ENCODE measurements around the gene AMMECR1L. TPM values are rescaled to one million over a fixed set of nuclear protein-coding genes. Genes with fewer than 3 reads are reported as not detected.
"Not testable (repeated sequence)": the region's sequence is repeated elsewhere in the genome, so short reads cannot be mapped to it uniquely, and the experiment has no call there.

AMMECR1L gene
- total RNA-seq (10 to 100 TPM in 2 of 4 donors, 1 to 10 TPM in 2; 7.8 to 12.2 (median 9.3) TPM), polyA plus RNA-seq (1 to 10 TPM; 3.6 to 9.0 (median 5.3) TPM)

DNA sequence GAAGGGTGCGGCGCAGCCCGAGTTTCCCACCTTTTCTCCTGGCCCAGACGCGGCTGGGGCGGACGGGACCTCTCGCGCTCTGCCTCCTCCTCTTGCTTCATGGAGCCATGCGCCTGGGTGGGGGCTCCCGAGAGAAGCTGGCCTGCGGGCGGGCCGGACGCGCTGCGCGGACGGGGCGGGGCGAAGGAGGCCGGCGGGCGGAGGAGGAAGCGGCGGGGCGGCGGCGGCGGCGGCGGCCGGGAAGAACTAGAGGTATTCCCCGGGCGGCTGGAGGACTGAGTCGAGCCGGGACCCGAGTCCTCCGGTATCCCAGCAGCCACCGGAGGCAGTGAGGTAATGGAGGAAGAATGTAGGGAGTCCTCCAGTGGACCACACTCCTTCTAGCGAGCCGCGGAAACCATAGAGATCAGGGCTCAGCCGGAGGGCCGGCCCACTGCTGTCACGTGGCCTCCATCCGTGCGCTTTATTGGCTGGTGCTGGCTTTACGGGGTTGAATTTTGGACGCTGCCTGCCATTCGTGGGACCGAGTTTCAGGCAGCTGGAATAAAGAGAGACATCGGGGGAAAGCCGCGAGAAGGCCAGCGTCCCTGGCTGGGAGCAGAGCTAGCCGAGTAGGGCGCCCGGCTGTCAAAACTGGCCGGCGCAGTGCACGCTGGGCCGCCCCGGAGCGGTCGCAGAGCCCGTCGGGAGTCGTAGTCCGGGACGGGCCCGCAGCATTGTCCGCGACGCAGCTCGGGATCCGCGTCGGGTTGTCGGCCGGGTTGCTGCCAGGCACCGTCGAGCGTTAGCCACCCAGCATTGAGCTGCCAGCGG is at the start of gene AMMECR1L:
Gene AMMECR1L, minus strand, starts transcription at position 177 of the 813 bp plus-strand sequence. CDS start 11,722 bp downstream, outside the sequence.
- Histone ChIP-seq H3K4me1 (peaks cover 0 to 56% (median 40%) of the 10 kb centered on the region in 4 donors), H3K4me3 (peak within 1 kb of the TSS; percentile 49 to 63 (median 60)), H3K27ac (peak within 1 kb of the TSS; percentile 87 to 92 (median 90)), H3K36me3 (peaks cover 0 to 28% (median 1%) of the 10 kb centered on the region in 4 donors)
- TF ChIP-seq POLR2AphosphoS5 (IDR thresholded peaks at IDR 0.05) (peak; percentile 49 to 88 (median 78)), POLR2A (IDR thresholded peaks at IDR 0.05) (peak; percentile 31 to 49)
- not testable (repeated sequence) for H3K27me3 ChIP-seq, H3K9me3 ChIP-seq
- intact Hi-C loops (cut with DNase I): loop anchor here (2.0 to 5.0 kb wide), 2 partner anchors 66 to 205 kb away; partner anchors contain the start of gene UGGT1
- 0 to 1% methylated on average over 78 to 79 of the region's 85 CpGs for WGBS, 2 donors
- DNase-seq: peak; percentile 93

GRCh38 chr2:127935337-127935736 is 49.6 kb upstream of the AMMECR1L start:
- WGBS, 2 donors: 91 to 93% methylated on average over 6 of the region's 6 CpGs
- Histone ChIP-seq H3K27ac (no peak overlapping the region), H3K9me3 (no peaks in the 10 kb centered on the region), H3K4me1 (no peaks in the 10 kb centered on the region), H3K36me3 (peaks cover 0 to under 1% (median 0%) of the 10 kb centered on the region in 4 donors), H3K4me3 (no peak overlapping the region), H3K27me3 (no peaks in the 10 kb centered on the region)
- intact Hi-C loops (cut with DNase I): no loop called here
- no peak for DNase-seq
- TF ChIP-seq EP300 (IDR thresholded peaks at IDR 0.05): no peak
- TF ChIP-seq POLR2AphosphoS5 (IDR thresholded peaks at IDR 0.05): no peak
- no peak for TF ChIP-seq CTCF (IDR thresholded peaks at IDR 0.05)
- no peak for TF ChIP-seq POLR2A (IDR thresholded peaks at IDR 0.05)

GRCh38 chr2:127932199-127932876 is 46.6 kb upstream of the AMMECR1L start:
- Histone ChIP-seq H3K4me3 (no peak overlapping the region), H3K27me3 (no peaks in the 10 kb centered on the region), H3K36me3 (no peaks in the 10 kb centered on the region), H3K27ac (no peak overlapping the region), H3K9me3 (no peaks in the 10 kb centered on the region), H3K4me1 (no peaks in the 10 kb centered on the region)
- 36 to 64% methylated on average over 7 of the region's 7 CpGs for WGBS, 2 donors
- TF ChIP-seq CTCF (IDR thresholded peaks at IDR 0.05) (no peak), EP300 (IDR thresholded peaks at IDR 0.05) (no peak), POLR2AphosphoS5 (IDR thresholded peaks at IDR 0.05) (no peak), POLR2A (IDR thresholded peaks at IDR 0.05) (no peak)
- intact Hi-C loops (cut with DNase I): no loop called here
- DNase-seq: no peak

GRCh38 chr2:127929449-127929848 is 43.7 kb upstream of the AMMECR1L start:
- H3K4me1 ChIP-seq: no peaks in the 10 kb centered on the region
- TF ChIP-seq CTCF (IDR thresholded peaks at IDR 0.05) (no peak), EP300 (IDR thresholded peaks at IDR 0.05) (no peak), POLR2A (IDR thresholded peaks at IDR 0.05) (no peak), POLR2AphosphoS5 (IDR thresholded peaks at IDR 0.05) (no peak)
- H3K27me3 ChIP-seq: no peaks in the 10 kb centered on the region
- intact Hi-C loops (cut with DNase I): no loop called here
- WGBS, 2 donors: 13 to 61% methylated on average over 1 of the region's 1 CpG
- H3K27ac ChIP-seq: no peak overlapping the region
- no peak overlapping the region for H3K4me3 ChIP-seq
- no peaks in the 10 kb centered on the region for H3K9me3 ChIP-seq
- H3K36me3 ChIP-seq: no peaks in the 10 kb centered on the region
- no peak for DNase-seq

- intact Hi-C loops (cut with DNase I): no loop called here
- H3K27ac ChIP-seq: no peak overlapping the region
- WGBS, 2 donors: 97% methylated on average over 3 of the region's 3 CpGs
- no peaks in the 10 kb centered on the region for H3K36me3 ChIP-seq
- no peak for DNase-seq
- H3K9me3 ChIP-seq: no peaks in the 10 kb centered on the region
- TF ChIP-seq POLR2AphosphoS5 (IDR thresholded peaks at IDR 0.05): no peak
- no peak for TF ChIP-seq CTCF (IDR thresholded peaks at IDR 0.05)
- TF ChIP-seq POLR2A (IDR thresholded peaks at IDR 0.05): no peak
- TF ChIP-seq EP300 (IDR thresholded peaks at IDR 0.05): no peak
- H3K4me1 ChIP-seq: no peaks in the 10 kb centered on the region
- no peaks in the 10 kb centered on the region for H3K27me3 ChIP-seq
- H3K4me3 ChIP-seq: no peak overlapping the region
Observed at GRCh38 chr2:127927384-127927783, 41.6 kb upstream of the AMMECR1L start.
